ENCODE results near the gene REXO1.

Gene REXO1

DNA sequence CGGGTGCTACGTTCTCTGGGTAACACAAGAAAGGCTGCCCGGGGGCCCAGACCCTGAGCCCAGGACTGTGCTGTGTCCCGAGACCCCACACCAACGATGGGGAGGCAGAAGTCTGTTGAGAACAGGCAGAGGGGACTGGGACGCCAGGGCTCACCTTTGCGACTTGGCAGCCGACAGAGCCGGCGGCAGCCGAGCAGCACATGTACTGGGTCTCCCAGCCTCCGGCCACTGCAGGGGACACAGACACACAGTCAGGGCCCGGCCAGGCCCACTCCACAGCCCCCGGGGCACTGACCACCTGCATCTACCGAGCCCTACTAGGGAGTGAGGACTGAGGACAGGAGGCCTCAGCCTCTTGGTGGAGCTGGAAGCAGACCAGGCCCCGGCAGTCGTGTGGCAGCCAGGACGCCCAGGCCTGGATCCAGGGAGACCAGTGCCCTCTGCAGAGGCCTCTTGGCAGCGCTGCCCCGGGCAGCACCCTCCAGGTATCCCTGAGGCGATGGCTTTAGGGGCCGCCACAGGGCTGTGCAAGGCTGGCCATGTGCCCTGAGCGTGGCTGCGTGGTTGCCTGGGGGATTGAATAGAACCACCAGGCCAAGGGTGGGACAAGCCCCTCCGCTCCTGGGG is 30.6 kb downstream of the REXO1 start:
- DNase-seq, result no peak
- intact Hi-C loops (cut with DNase I), result no loop called here

DNA sequence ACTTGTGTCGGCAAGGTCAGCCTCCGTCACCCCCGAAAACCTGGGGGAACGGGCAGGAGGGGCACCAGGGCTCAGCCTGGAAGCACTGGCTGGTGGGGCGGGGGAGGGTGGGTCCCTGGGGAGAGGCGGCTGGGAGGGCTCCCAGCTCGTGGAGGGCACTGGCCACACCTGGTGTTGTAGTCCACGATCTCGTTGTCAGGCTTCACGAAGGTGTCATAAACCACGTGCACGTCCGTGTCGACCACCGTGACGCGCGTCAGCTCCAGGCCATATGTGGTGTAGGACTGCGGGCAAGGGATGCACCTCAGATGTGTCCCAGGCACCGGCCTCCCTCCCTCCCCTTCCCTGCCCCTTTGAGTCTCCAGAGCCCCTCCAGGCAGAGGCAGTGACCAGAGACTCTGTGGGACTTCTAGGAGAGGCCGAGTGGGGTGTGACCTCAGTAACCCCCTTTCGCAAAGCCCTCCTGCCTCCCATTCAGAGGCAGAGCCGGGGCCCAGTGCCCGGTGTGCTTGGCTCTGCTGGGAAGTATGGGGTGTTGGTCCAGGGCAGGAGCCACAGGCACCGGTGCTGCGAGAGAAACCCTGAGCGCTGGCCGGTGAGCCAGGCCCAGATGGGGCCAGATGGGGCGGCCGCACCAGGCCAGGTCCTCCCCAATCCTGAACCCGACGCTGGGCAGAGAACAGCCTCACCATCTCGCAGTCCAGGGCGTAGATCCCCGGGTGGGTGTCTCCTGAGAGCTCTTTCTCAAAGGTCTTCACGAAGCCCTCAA is 31.6 kb downstream of the REXO1 start:
- DNase-seq, result no peak
- intact Hi-C loops (cut with DNase I), result no loop called here

DNA sequence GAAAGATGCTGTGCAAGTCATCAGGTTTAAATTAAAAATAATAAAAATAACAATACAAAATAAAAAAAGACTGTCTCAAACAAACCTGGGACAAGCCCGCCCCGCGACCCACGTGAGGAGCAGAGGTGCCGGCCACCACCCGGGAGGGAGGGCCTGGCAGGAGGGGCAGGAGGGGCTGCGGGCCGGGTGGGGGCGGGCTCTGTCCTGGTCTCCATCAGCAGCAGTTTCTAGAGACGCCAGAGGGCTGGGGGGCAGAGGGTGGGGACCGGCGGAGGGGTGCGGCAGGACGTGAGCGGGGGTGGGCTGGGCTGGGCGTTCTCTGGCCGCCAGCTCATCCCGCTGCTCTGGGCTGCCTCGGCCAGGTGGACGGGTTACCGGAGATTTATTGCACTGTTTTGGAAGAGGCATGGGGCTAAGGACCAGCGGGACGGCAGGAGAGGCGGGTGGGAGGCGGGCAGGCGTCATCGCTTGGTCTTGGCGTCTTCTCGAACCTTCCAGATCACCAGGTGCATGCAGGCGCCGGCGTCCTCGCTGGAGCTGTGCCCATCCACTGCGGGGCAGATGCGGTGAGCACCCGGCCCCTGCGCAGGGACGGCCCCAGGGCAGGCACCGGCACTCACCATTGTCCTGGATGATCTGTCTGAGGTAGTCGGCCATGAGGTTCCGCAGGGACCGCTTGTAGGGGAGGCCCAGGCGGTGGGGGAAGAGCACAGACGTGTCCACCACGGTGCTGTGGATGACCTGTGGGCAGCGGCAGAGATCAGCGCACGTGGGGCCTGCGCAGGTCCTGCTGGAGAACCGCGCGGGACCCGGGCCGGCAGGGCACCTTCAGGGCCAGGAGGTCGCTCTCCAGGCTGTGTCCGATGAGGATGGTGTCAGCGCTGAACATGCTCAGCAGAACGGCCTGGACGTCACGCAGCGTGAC is 32.4 kb downstream of the REXO1 start:
- no peak for DNase-seq
- intact Hi-C loops (cut with DNase I), result no loop called here

DNA sequence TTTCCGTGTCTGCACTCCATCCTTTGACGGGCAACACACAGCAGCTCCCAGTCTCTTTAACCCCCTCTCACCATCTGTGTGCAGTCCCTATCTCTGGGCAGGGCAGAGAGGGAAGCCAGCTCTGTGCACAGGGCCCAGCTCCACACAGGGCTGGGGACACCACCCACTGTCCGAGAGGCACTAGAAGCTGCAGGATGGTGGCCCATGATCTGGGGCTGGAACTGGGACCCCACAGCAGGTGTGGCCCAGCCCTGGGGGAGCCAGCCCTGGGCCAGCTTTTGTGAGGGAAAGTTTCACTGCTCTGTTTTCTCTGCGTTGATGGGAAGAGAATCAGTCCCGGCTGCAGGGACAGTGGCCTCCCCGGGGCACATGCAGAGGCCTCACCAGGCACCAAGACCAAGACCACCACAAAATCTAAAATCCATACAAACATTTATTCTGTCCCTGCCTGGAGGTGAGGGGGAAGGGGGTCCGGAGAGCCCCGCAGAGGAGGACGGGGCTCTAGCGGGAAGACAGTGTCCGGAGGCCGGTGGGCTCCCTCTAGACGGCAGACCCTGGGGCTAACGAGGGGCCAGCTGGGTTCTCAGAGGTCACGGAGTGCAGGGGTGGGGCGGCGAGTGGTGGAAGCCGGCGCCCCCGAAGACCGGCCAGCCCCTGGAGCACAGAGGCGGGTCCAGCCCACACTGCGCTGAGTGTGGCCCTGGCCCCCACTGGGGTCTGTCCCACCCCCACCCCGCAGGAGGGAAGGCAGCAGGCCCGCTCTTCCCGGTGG is 33.3 kb downstream of the REXO1 start:
- intact Hi-C loops (cut with DNase I), result no loop called here
- no peak for DNase-seq

DNA sequence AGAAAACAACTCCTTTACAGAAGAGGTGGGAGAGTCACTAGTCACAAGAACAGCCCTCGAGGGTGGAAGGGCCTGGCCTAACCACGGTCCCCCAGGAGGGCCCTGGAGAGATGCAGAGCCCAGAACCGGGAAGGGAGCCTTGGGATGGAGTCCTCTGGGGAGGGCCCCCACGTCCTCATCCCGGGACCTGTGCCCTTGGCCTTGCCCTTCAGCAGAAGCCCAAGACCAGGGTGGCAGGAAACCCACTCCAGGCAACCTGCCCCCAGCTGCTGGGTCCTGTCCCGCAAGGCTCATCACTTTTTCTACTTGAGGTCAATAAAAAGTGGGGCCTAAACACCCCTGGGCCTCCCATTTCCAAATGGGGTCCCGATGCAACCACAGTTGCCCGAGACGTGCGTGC is 33.9 kb downstream of the REXO1 start:
- intact Hi-C loops (cut with DNase I), result no loop called here
- DNase-seq, result no peak

DNA sequence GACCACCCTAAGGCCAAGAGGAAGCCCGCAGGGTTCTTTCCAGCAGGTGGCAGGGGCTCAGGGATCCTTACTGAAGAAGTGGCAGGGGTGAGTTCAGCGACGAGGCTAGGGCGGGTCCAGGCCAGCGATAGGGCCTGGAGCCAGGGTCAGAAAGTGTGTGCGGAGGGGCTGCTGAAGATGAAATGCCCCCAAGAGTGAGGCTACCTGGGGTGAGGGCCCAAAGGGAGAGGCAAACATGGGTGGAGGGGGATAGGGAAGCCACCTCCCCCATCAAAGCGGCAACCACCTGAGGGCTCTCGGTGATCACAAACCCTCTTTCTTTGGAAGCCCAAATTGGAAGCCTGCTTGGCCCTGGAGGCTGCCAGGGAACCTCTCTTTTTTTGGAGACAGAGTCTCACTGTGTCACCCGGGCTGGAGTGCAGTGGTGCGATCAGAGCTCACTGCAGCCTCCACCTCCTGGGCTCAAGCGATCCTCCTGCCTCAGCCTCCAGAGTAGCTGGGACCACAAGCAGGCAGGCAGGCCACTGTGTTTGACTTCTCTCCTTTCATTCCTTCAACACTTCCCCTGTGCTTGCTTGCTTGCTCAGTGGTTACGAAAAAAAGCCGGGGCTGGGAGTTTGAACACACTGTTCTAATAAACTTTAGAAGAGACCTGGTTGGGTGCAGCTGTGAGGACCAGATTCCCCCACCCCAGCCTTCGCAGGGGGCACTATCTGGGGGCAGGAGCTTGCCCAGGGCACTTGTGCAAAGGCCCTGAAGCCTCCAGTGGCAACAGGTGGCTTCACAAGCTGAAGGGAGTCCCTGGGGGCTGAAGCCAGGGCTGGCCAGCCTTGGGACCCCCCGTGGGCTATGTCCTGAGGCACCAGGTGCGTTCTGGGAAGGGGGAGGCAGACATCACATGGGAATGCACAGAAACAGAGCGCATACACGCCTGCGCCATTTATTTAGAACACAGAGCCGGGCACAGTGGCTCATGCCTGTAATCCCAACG is 34.8 kb downstream of the REXO1 start:
- intact Hi-C loops (cut with DNase I), result no loop called here
- no peak for DNase-seq

DNA sequence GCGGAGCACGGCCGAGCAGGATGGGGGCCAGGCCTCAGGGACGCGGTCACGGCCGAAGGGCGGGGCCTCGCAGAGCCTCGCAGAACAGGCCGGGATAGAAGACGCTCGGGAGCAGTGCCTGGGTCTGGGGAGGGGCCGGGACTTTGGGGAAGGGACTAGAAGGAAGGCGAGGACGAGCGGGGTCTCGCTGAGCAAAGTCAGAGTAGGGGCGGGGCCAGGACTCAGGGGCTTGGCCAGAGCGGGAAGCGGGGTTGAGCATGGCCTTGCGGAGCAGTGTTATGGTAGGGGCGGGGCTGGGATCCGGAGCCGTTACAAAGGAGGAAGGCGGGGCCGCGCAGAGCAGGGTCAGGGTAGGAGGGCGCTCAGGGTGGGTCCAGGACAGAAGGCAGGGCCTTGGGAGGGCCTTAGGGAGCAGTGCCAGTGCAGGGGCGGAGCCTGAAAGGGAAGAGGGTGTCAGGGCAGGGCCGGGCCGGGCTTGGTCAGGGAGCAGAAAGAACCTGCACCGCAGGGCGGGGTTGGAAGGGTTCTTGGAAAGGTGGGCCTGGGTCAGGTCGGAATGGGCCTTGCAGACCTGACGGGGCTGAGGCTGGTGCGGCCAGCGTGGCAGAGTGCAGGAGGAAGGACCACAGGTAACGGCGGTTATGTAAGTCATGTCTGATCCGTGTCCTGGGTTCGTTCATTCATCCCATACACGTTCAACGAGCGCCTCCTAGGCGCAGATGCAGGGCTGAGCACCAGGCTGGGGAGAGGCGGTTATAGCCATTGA is 35.7 kb downstream of the REXO1 start:
- peak; percentile 40 to 95 (median 64) for DNase-seq
- intact Hi-C loops (cut with DNase I), result no loop called here

DNA sequence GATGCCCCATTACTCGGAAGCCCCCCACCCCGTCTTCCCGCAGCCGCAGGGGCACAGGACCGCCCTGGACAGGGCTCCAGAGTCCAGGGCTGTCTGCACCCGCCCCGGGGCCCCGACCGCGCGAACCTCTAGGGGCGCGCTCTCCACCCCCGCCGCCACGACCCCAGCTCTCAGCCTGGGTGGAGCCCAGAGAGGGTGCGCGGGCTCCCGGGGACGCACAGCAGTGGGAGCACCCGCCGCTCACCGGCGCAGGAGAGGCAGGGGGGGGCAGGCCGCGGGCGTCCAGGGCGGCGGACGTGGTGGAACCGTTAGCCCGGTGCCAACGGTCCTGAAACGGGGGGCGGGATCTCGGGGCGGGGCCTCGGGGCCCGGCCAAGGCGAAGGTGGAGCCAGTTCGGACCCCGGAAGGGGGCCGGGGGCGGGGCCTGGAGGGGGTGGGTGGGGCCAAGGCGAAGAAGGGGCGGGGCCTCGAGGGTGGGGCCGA is 36.3 kb downstream of the REXO1 start, which contains the start of gene ATP8B3:
Gene ATP8B3 (minus strand): TSS at position 335 of the 484 bp plus-strand sequence. CDS start 540 bp downstream, outside the sequence.
- no peak for DNase-seq
- intact Hi-C loops (cut with DNase I), result no loop called here

DNA sequence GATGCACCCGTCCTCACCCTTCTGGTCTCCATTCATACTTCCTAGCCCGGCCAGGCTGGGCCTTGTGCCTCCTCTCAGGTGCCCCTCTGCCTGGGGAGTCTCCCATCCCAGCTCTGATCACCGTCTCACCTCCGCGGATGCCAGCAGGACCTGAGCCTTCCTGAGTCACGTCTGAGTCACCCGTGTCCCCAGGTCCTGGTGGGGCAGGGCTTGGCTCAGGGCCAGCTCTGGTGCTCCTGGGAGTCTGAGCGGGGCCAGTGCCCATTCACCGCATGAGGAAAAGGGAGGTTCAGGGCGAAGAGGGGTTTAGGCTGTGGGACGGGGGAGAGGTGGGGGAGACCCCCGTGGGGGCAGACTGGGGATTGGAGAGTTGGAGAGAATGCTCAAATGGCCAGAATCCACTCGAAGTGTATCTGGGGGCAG is 36.8 kb downstream of the REXO1 start:
- intact Hi-C loops (cut with DNase I), result no loop called here
- no peak for DNase-seq

DNA sequence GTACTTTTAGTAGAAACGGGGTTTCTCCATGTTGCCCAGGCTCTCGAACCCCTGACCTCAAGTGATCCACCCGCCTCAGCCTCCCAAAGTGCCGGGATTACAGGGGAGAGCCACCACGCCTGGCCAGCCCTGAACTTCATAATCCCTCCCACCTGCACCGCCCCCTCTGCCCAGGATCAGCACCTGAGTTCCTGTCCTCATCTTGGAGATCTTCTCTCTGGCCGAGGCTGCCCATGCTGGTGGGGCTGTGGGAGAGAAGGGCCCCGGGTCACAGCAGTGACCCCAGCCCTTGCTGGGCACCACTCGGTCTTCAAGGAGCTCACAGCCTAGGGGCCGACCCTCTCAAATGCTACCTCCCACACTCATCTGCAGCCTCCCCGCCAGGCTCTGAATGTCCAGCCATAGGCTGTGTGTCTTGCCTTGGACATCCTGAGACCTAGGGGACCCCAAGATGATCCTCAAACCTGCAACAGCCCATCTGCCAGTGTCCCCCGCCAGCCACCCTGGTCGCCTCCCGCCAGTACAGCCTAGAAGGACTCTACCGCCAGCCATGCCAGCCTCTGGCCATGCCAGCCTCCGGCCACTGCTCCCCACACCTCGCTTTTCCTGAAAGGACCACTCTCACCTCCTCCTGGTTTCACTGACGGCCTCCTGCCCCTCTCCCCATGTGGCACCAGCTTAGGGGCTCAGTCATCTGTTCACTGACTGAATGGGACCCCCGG is 37.7 kb downstream of the REXO1 start:
- DNase-seq, result no peak
- intact Hi-C loops (cut with DNase I), result no loop called here

DNA sequence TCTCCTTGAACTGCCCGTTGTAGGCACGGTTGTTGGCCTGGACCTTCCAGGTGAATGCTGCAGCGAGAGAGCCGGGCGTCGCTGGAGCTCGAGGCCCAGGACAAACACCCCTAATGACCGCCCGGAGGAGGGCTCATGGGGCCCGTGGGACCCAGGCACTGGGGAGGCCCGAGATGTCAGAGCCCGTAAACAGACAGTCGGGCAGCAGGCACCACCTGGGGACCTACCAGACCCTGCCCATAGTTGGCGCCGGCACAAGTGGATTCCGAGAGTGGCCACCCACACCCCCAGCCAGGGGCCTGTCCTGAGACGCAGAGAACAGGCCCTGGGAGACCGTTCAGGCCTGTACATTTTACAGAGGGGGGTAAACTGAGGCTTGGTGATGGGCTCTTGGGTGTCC is 38.6 kb downstream of the REXO1 start:
- DNase-seq, result no peak
- intact Hi-C loops (cut with DNase I), result no loop called here

DNA sequence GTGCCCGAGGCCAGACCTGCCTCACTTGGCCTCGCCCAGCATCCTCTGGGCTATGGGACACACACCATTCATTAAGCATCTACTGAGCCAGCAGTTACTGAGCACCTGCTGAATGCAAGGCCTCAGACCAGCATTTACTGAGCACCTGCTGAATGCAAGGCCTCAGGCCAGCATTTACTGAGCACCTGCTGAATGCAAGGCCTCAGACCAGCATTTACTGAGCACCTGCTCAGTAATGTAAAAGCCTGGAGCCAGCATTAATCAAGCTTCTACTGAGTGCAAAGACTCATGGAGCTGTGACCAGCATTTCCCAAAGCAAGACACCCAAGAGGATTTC is 39.9 kb downstream of the REXO1 start:
- intact Hi-C loops (cut with DNase I), result no loop called here
- DNase-seq, result no peak

DNA sequence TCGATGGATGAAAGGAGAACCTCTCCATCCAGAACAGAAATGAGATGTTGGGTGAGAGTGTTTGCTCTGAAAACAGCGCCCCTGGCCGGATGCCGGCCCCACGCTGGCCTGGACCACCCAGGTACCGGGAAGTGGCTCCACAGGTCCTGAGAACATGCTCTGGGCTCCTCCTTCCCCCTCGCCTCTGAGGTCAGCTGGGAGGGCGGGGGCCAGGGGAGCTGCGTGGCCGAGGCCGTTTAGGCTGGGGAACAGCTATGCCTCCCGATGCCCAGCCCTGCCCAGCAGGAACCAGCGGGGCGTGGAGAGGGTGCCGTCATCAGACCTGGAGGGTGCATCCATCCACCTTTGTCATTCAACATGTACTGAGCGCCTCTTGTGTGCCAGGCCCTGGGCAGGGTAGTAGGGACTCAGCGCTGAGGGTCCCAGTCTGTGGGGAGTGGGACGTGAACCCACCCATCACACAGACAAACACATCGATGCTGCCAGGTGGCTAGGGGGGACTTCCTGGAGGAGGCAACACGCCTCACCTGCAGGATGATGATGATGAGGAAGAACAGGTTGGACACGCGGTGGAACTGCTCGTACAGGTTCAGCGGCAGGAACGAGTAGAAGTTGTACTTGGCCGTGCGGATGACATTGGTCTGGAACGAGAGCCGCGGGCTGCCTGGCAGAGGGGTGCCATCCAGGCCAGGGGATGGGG is 40.4 kb downstream of the REXO1 start:
- no peak for DNase-seq
- intact Hi-C loops (cut with DNase I), result no loop called here

DNA sequence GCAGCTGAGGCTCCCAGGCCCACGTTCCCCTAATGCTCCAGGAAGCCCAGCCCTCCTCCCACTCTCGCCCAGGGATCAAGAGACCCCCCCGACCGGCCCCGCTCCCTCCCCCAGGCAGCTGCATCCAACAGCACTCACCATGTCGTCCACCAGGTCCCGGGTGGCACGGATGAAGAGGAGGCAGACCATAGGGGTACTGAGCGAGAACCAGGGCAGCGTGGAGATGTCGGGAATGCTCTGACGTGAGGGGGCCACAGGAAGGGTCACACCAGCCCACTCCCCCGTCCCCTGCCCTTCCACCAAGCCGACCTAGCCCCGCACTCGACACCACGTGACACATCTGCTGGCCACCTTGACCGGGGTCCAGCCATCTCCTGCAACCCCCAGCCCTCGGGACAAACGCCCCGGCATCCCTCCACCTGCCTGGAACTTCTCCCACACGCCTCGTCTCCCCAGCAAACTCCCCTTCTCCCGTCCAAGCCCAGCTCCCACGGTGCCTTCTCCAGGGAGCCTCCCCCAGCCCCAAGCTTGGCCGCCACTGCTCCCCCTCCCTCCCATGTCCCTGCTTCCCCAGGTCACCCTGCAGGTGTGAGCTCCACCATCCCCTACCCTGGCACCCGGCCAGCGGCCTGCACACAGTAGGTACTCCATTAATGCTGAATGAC is 41.1 kb downstream of the REXO1 start:
- intact Hi-C loops (cut with DNase I), result no loop called here
- no peak for DNase-seq

DNA sequence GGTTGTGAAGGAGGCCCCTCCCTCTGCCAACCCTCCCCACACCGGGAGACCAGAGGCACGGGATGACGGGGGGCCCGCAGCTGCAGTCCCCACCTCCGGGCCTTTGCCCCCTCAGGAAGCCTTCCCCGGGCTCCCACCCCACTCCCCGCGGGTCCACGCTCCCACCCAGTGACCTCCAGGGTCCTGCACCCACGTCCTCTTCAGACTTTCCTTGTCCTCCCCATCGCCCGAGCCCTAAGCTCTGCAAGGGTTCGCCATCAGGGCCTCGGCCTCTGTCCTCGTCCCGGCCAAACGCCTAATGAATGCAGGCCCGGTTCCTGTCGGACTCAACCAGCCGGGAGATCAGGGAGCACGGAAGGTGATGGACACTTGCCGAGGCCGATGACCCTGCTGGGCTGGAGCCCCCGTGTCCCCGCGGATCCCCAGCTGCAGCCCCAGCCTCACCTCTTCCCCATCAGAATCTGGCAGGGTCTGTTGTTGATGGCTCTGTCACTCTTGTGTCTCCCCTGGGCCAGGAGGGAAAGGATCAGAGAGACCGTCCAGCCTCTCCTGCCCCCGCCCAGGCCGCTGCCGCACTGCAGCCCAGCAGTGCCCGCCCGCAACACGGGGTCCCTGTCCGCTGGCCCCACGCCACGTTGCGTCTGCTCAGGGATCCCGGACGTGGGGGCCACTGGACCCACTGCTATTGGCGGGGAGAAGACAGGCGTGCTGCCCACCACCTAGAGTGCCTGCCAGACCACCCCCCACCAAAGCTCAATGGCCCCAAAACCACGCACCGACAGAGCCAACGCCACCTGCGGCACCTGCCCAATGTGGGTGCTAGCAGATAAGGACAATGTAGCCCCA is 41.9 kb downstream of the REXO1 start:
- DNase-seq, result peak in 1 of 10 donors; percentile 73
- intact Hi-C loops (cut with DNase I), result no loop called here

Data from posterior cingulate gyrus (tissue), 11 donors.